Parathyroid adenoma (tissue), 2 donors: ENCODE measurements around the gene ZDHHC7.

Experiments used
- H2AFZ ChIP-seq: fragments of 300-600 bp; sonication (generic); one replicate; pipeline ENCODE4 v1.7.0; 2017; ENCODE audit warnings: antibody characterized with exemption, mild to moderate bottlenecking
- H3K27ac ChIP-seq: fragments of 300-600 bp; sonication (generic); one replicate; pipeline ENCODE4 v1.7.0; 2017
- H3K27me3 ChIP-seq: fragments of 300-600 bp; sonication (generic); one replicate; pipeline ENCODE4 v1.7.0; 2017; ENCODE audit warnings: low read length; ENCODE audit not compliant: control insufficient read depth, insufficient read depth
- H3K36me3 ChIP-seq: fragments of 300-600 bp; sonication (generic); one replicate; pipeline ENCODE4 v1.7.0; 2017; ENCODE audit warnings: low read length; ENCODE audit not compliant: control insufficient read depth, insufficient read depth
- H3K4me1 ChIP-seq: fragments of 300-600 bp; sonication (generic); one replicate; pipeline ENCODE4 v1.7.0; 2017; ENCODE audit warnings: control low read depth
- H3K4me2 ChIP-seq: fragments of 300-600 bp; sonication (generic); one replicate; pipeline ENCODE4 v1.7.0; 2017; ENCODE audit warnings: low read length
- H3K4me3 ChIP-seq: fragments of 300-600 bp; sonication (generic); one replicate; pipeline ENCODE4 v1.7.0; 2017; ENCODE audit warnings: low read depth, low read length
- H3K79me2 ChIP-seq: fragments of 300-600 bp; sonication (generic); one replicate; pipeline ENCODE4 v1.7.0; 2017; ENCODE audit warnings: control low read depth
- H3K9ac ChIP-seq: fragments of 300-600 bp; sonication (generic); one replicate; pipeline ENCODE4 v1.7.0; 2017; ENCODE audit warnings: mild to moderate bottlenecking
- H3K9me3 ChIP-seq: fragments of 300-600 bp; sonication (generic); one replicate; pipeline ENCODE4 v1.7.0; 2017; ENCODE audit warnings: low read length; ENCODE audit not compliant: control insufficient read depth
- CTCF ChIP-seq: fragments of 300-600 bp; sonication (generic); IDR thresholded peaks from one replicate; pipeline ENCODE4 v1.7.0; 2017; ENCODE audit warnings: antibody characterized with exemption, mild to moderate bottlenecking
- donor health status: primary hyperparathyroidism.

Gene ZDHHC7

GRCh38 chr16:84982434-84982833 lies 28.9 kb downstream of the ZDHHC7 start:
- no peak overlapping the region for H2AFZ ChIP-seq
- H3K27me3 ChIP-seq, result no peaks in the 10 kb centered on the region
- no peaks in the 10 kb centered on the region for H3K9me3 ChIP-seq
- no peaks in the 10 kb centered on the region for H3K4me1 ChIP-seq
- H3K4me2 ChIP-seq, result no peak overlapping the region
- no peaks in the 10 kb centered on the region for H3K36me3 ChIP-seq
- no peak overlapping the region for H3K27ac ChIP-seq
- TF ChIP-seq CTCF, result no peak
- H3K9ac ChIP-seq, result no peak overlapping the region
- H3K79me2 ChIP-seq, result peaks cover 15% of the 10 kb centered on the region
- H3K4me3 ChIP-seq, result no peak overlapping the region

GRCh38 chr16:84979516-84979915 lies 31.8 kb downstream of the ZDHHC7 start:
- TF ChIP-seq CTCF, result no peak
- H3K36me3 ChIP-seq, result no peaks in the 10 kb centered on the region
- no peak overlapping the region for H3K4me3 ChIP-seq
- H3K4me2 ChIP-seq, result no peak overlapping the region
- H3K27me3 ChIP-seq, result no peaks in the 10 kb centered on the region
- H2AFZ ChIP-seq, result no peak overlapping the region
- no peak overlapping the region for H3K27ac ChIP-seq
- H3K4me1 ChIP-seq, result no peaks in the 10 kb centered on the region
- H3K9me3 ChIP-seq, result no peaks in the 10 kb centered on the region
- peaks cover 3% of the 10 kb centered on the region for H3K79me2 ChIP-seq
- H3K9ac ChIP-seq, result no peak overlapping the region

- Histone ChIP-seq H3K4me2 (no peak overlapping the region), H3K27ac (no peak overlapping the region), H2AFZ (no peak overlapping the region), H3K36me3 (no peaks in the 10 kb centered on the region), H3K4me1 (no peaks in the 10 kb centered on the region), H3K4me3 (no peak overlapping the region), H3K27me3 (no peaks in the 10 kb centered on the region), H3K9me3 (no peaks in the 10 kb centered on the region), H3K79me2 (no peaks in the 10 kb centered on the region), H3K9ac (no peak overlapping the region)
- no peak for TF ChIP-seq CTCF
Measured at GRCh38 chr16:84976644-84977400, 34.5 kb downstream of the ZDHHC7 start.

- TF ChIP-seq CTCF, result no peak
- Histone ChIP-seq H3K9me3 (no peaks in the 10 kb centered on the region), H3K9ac (no peak overlapping the region), H2AFZ (no peak overlapping the region), H3K4me3 (no peak overlapping the region), H3K27me3 (no peaks in the 10 kb centered on the region), H3K36me3 (no peaks in the 10 kb centered on the region), H3K79me2 (no peaks in the 10 kb centered on the region), H3K4me1 (no peaks in the 10 kb centered on the region), H3K27ac (no peak overlapping the region), H3K4me2 (no peak overlapping the region)
Measured at GRCh38 chr16:84975522-84975921, 35.8 kb downstream of the ZDHHC7 start.

- Histone ChIP-seq H3K9ac (no peak overlapping the region), H3K27me3 (no peaks in the 10 kb centered on the region), H3K4me1 (no peaks in the 10 kb centered on the region), H3K27ac (no peak overlapping the region), H3K36me3 (no peaks in the 10 kb centered on the region), H2AFZ (no peak overlapping the region), H3K9me3 (no peaks in the 10 kb centered on the region), H3K4me3 (no peak overlapping the region), H3K79me2 (no peaks in the 10 kb centered on the region), H3K4me2 (no peak overlapping the region)
- no peak for TF ChIP-seq CTCF
Measured at GRCh38 chr16:84975066-84975465, 36.3 kb downstream of the ZDHHC7 start.
